Activated naive CD8-positive, alpha-beta T cell treated with anti-CD3 and anti-CD28 coated beads, Interleukin-2, amount 50 U/mL, for 24 hours (primary cell): ENCODE measurements around the gene ACTA1.
A peak's percentile ranks its signal among the peaks of the same experiment; 100 is the strongest.
"Not testable (repeated sequence)": the region's sequence is repeated elsewhere in the genome, so short reads cannot be mapped to it uniquely, and the experiment has no call there.

Experiments
- ATAC-seq: fragments of 150-1000 bp; cut with Tn5 transposase; one replicate; pipeline ENCODE4 v1.10.0; 2021
- DNase-seq: peaks from one replicate; pipeline ENCODE4 v3.0.0; 2021
- H3K27ac Mint-ChIP-seq: one replicate; pipeline ENCODE4 v1.8.0; 2021; ENCODE audit warnings: mild to moderate bottlenecking, mixed read lengths
- H3K27me3 Mint-ChIP-seq: one replicate; pipeline ENCODE4 v1.8.0; 2021; ENCODE audit warnings: mixed read lengths
- H3K36me3 Mint-ChIP-seq: one replicate; pipeline ENCODE4 v1.8.0; 2021; ENCODE audit warnings: low read depth, mixed read lengths
- H3K4me1 Mint-ChIP-seq: one replicate; pipeline ENCODE4 v1.8.0; 2021; ENCODE audit warnings: mixed read lengths
- H3K4me3 Mint-ChIP-seq: one replicate; pipeline ENCODE4 v1.8.0; 2021; ENCODE audit warnings: mild to moderate bottlenecking, moderate library complexity, mixed read lengths
- H3K9me3 Mint-ChIP-seq: one replicate; pipeline ENCODE4 v1.8.0; 2021; ENCODE audit warnings: mixed read lengths

The ACTA1 gene

DNA sequence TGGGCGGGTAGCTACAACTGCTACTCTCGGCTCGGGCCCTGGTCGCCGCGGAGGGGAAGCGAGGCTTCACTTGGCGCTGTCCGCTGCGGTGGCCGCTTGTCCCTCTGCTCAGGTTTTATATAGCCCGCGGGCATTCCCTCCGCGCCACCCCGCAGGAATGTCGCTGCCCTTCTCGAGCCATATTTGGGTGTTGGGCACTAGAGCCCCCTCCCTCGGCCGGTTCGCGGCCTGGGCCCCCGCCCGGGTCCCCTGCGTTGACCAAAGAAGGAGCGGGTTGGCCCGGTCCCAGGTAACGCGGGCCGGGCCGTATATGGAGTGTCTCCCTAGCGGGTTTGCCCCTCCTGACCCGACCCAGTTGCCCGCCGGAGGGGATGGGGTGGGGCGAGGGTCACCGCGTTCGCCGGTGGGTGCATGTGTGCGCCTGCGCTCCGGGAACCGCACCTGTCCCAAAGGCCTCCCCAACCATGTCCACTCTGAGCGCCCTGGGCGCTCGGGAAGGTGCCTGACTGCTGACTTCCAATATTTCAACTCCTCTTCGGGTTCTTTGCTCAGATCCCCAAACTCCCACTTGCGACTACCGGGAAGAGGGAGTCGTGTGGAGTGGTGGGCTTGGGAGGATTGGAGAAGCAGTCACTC is at the start of gene ACTA1:
ACTA1 (minus strand) TSS at position 90 of the 636 bp plus-strand sequence. CDS start 979 bp downstream, outside the sequence.
- Mint-ChIP-seq H3K27me3 (peaks cover 61% of the 10 kb centered on the region), H3K36me3 (peaks cover 13% of the 10 kb centered on the region), H3K4me3 (no peak within 1 kb of the TSS), H3K9me3 (no peaks in the 10 kb centered on the region), H3K27ac (no peak within 1 kb of the TSS), H3K4me1 (peaks cover 24% of the 10 kb centered on the region)
- ATAC-seq: no peak
- DNase-seq: no peak

DNA sequence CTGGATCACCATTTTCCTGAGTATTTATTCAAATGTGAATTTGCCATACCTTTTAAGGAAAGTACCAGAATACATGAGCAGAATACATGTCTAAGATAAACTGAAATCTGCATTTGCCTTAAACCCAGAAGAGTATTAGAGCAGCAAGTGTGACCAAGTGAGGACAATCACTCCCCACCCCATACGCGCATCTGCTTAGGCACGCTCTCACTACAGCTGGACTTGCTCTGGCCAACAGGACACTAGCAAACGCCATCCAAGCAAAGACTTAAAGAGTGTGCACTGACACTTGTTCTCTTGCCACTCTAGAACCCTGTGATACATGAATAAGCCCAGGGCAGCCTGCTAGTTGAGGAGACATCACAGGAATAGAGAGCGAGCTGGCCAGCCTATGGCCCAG is 48.6 kb upstream of the ACTA1 start:
- Mint-ChIP-seq H3K4me1 (peaks cover 19% of the 10 kb centered on the region), H3K4me3 (no peak overlapping the region), H3K27ac (no peak overlapping the region), H3K9me3 (no peaks in the 10 kb centered on the region), H3K27me3 (no peaks in the 10 kb centered on the region), H3K36me3 (peaks cover 55% of the 10 kb centered on the region)
- DNase-seq (no peak), ATAC-seq (no peak)

DNA sequence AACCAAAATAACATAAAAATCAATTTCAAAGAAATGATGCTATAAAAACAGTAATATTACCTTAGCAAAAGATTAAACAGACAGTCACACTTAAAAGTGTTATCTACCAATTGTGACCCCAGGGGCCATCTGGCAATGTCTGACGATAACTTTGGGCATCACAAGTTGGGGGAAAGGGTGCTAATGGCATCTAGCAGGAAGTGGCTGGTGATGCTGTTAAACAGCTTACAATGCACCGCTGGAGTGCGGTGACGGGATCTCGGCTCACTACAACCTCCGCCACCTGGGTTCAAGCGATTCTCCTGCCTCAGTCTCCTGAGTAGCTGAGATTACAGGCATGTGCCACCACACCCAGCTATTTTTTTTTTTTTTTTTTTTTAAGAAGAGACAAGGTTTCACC is 46.6 kb upstream of the ACTA1 start:
- Mint-ChIP-seq H3K9me3 (no peaks in the 10 kb centered on the region), H3K27me3 (no peaks in the 10 kb centered on the region), H3K27ac (no peak overlapping the region), H3K4me3 (no peak overlapping the region), H3K4me1 (peaks cover 19% of the 10 kb centered on the region), H3K36me3 (peaks cover 51% of the 10 kb centered on the region)
- ATAC-seq (no peak), DNase-seq (peak; percentile 2)

DNA sequence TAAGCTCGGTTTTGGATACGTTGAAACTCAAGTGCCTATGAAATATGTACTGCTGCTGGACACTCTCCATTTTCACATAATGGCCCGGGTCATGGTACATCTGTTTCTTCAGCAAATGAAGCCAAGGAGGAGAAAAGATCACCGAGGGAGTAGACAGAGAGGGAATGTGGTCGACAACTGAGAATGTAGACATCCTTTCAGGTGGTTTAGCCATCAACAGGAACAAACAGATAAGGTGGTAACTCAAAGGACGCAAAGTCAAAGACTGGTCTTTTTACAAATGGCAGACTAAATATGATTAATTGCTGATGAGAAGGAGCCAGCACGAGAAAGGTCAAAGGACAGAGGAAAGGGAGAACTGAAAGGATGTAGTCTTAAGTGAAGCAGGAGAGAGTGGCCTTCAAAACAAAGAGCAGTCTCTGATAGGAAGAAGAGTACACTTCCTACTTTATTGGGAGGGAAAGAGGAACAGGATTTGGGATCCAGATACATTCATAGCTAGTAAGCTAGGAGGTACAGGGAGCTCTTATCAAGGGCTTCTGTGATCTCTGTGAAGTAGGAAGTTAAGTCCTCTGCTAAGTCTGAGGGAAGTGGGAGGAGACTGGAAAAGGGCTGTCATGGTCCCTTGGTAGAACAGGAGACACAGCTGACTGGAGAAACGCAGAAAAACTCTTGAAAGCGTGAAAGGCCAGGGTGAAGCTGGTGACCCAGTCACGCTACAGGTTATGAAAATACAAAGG is 45.9 kb upstream of the ACTA1 start:
- peak overlapping the region; percentile 28 for H3K27ac Mint-ChIP-seq
- ATAC-seq (peak; percentile 46), DNase-seq (no peak)
- H3K4me3 Mint-ChIP-seq: no peak overlapping the region
- no peaks in the 10 kb centered on the region for H3K27me3 Mint-ChIP-seq
- peaks cover 48% of the 10 kb centered on the region for H3K36me3 Mint-ChIP-seq
- H3K9me3 Mint-ChIP-seq: no peaks in the 10 kb centered on the region
- peaks cover 19% of the 10 kb centered on the region for H3K4me1 Mint-ChIP-seq

DNA sequence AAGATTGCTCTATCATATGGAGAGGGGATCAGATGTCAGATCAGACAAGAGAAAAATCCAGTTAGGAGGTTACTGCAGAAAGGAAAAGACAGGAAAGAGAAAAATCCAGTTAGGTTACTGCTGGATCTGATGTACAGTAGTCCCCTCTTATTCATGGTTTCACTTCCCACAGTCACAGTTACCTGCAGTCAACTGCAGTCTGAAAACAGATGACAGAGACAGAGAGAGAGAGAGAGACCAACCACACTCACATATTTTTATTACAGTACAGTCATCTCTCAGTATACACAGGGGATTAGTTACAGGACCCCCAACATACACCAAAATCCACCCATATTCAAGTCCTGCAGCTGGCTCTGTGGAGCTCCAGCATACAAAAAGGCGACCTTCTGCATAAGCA is 45.0 kb upstream of the ACTA1 start:
- ATAC-seq: peak; percentile 52

DNA sequence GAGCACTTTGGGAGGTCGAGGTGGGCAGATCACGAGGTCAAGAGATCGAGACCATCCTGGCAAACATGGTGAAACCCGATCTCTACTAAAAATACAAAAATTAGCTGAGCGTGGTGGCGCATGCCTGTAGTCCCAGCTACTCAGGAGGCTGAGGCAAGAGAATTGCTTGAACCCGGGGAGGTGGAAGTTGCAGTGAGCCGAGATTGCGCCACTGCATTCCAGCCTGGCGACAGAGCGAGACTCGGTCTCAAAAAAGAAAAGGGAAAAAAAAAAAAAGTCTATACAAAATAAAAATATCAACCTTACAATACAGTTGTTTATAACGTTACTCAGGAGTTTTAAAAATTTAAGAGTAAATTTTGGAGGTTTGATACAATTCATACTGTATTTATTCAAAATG is 42.0 kb upstream of the ACTA1 start:
- not testable (repeated sequence) for H3K4me3 Mint-ChIP-seq, H3K27ac Mint-ChIP-seq, H3K27me3 Mint-ChIP-seq, DNase-seq, ATAC-seq, H3K9me3 Mint-ChIP-seq
- Mint-ChIP-seq H3K36me3 (peaks cover 39% of the 10 kb centered on the region), H3K4me1 (peaks cover 16% of the 10 kb centered on the region)

More for the DNA sequence above, 45.0 kb upstream of the ACTA1 start:
- peaks cover 19% of the 10 kb centered on the region for H3K4me1 Mint-ChIP-seq
- H3K27ac Mint-ChIP-seq: no peak overlapping the region
- H3K9me3 Mint-ChIP-seq: no peaks in the 10 kb centered on the region
- no peak overlapping the region for H3K4me3 Mint-ChIP-seq
- peaks cover 51% of the 10 kb centered on the region for H3K36me3 Mint-ChIP-seq
- H3K27me3 Mint-ChIP-seq: no peaks in the 10 kb centered on the region
- no peak for DNase-seq

DNA sequence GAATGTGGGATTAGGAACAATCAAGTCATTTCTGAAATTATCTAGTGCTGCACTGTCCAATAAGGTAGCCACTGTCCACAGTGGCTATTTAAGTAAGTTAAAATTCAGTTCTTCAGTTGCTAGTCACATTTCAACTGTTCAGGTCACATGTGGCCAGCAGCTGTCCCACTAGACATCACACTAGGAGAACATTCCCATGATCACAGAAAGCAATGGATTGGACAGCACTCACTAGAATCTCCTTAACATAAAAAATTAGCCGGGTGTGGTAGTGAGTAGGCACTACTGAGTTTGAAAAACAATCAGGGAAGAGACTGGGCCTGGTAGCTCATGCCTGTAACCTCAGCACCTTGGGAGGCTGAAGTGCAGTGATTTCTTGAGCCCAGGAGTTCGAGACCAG is 40.6 kb upstream of the ACTA1 start:
- H3K9me3 Mint-ChIP-seq: no peaks in the 10 kb centered on the region
- H3K4me3 Mint-ChIP-seq: no peak overlapping the region
- DNase-seq (no peak), ATAC-seq (no peak)
- H3K27me3 Mint-ChIP-seq: no peaks in the 10 kb centered on the region
- peaks cover 36% of the 10 kb centered on the region for H3K36me3 Mint-ChIP-seq
- no peak overlapping the region for H3K27ac Mint-ChIP-seq
- peaks cover 9% of the 10 kb centered on the region for H3K4me1 Mint-ChIP-seq

DNA sequence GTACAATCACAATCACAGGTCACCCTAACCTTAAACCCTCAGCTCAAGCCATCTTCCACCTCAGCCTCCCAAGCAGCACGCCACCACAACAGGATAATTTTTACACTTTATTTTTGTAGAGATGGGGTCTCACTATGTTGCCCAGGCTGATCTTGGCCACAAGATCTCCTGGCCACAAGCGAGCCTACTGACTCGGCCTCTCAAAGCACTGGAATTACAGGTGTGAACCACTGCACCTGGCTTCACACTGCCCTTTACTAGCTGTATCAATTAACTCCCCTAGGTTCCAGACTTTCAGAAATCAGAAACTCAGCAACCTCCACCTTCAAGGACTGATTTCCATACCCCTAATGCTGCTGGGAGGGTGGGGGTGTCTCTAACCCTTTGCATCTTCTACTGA is 37.3 kb upstream of the ACTA1 start:
- Mint-ChIP-seq H3K27me3 (no peaks in the 10 kb centered on the region), H3K36me3 (peaks cover 34% of the 10 kb centered on the region), H3K4me3 (no peak overlapping the region), H3K9me3 (no peaks in the 10 kb centered on the region), H3K27ac (no peak overlapping the region), H3K4me1 (no peaks in the 10 kb centered on the region)
- ATAC-seq (no peak), DNase-seq (no peak)

DNA sequence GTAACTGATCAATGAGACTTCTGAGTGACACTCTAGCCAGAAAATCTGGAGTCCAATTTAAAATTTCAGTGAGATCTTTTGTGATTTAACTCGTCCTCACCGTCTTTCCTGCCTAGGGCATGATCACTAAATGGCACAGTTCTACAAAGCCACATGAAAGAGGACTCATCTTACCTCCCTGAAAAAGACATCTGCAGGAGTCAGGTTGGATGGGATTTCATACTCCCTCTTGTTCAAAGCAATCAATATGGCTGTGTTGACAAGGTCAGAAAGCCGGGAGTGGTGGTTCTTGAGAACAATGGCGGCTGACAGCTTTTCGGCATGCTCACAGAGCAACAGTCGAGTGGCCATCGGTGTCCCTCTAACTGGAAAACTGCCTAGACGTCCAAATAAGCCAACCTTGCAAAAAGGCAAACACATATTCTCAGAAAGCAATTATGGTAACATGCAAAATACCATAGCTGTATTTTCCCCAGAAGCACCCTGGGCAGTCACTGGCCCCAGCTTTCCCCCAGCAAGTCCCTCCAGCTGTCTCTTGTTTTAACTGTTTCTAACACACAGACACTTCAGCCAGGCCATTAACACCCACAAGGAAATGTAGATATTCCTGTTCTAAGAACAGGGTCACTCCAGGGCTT is 36.6 kb upstream of the ACTA1 start:
- no peaks in the 10 kb centered on the region for H3K27me3 Mint-ChIP-seq
- H3K27ac Mint-ChIP-seq: no peak overlapping the region
- no peaks in the 10 kb centered on the region for H3K9me3 Mint-ChIP-seq
- no peak for DNase-seq
- peaks cover 39% of the 10 kb centered on the region for H3K36me3 Mint-ChIP-seq
- no peaks in the 10 kb centered on the region for H3K4me1 Mint-ChIP-seq
- no peak for ATAC-seq
- no peak overlapping the region for H3K4me3 Mint-ChIP-seq

DNA sequence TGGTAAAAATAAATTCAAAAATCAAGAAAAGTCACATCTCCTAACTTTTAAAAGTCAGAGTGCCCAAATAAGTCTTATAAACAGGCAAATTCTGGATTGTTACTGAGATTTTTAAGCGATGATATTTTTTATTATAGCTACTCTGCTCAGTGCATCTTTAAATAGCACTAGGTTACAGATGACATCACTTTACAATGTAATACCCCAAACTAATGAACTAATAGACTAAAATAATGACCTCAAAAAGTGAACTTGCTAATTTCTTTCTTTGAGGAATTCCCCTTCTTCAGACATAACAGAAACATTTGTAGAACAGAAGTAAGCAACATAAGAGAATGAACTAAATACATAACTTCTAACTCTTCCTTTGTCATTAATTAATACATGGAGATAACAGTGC is 33.0 kb upstream of the ACTA1 start:
- no peak for DNase-seq
- Mint-ChIP-seq H3K36me3 (peaks cover 48% of the 10 kb centered on the region), H3K4me1 (no peaks in the 10 kb centered on the region), H3K27me3 (no peaks in the 10 kb centered on the region), H3K4me3 (no peak overlapping the region), H3K27ac (no peak overlapping the region), H3K9me3 (no peaks in the 10 kb centered on the region)
- no peak for ATAC-seq

DNA sequence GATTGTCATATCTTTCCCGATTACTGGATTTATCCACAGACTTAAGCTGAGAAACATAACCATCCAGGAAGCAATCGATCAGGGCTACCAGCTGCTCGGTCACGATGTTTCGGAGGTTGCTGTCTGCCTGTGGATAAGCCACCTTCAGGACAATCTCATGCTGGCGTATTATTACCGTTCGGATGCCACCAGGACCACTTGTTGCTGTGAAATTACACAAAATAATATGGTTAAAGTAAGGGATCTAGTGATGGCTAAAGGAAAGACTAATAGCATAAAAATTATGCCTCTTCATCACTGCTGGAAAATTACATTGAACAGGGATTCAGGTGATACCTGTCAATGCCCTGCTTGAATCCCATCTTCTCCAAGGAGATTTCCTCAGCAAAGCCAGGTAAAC is 30.8 kb upstream of the ACTA1 start:
- Mint-ChIP-seq H3K4me3 (no peak overlapping the region), H3K9me3 (no peaks in the 10 kb centered on the region), H3K36me3 (peaks cover 56% of the 10 kb centered on the region), H3K27me3 (no peaks in the 10 kb centered on the region), H3K27ac (no peak overlapping the region), H3K4me1 (no peaks in the 10 kb centered on the region)
- DNase-seq (no peak), ATAC-seq (no peak)

DNA sequence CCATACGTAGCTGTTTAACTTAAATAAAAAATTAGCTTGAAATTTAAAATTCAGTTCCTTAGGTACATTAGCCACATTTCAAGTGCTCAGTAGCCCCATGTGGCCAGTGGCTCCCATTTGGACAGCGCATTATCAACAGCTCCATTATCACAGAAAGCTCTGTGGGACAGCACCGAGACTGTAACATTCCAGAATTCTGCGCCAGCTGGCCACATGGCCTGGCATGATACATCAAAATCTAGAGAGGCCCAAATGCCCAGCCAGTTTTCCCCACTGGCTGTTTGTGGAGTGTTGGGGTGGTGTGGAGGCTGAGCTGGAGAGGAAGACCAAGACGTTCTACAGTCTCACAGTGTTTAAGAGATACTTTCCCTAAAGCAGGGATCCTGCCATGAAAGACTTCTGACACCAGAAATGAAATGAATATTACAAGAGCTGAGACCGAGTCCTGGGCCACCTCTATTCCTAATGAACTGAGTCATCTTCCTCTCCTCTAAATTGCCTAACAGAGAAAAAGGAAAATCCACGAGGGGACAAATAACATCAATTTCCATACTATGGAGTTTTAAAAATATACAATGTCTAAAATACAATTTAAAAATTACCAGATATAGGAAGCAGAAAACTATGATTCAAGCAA is 27.3 kb upstream of the ACTA1 start:
- Mint-ChIP-seq H3K36me3 (peaks cover 58% of the 10 kb centered on the region), H3K27ac (no peak overlapping the region), H3K27me3 (no peaks in the 10 kb centered on the region), H3K9me3 (no peaks in the 10 kb centered on the region), H3K4me3 (no peak overlapping the region), H3K4me1 (no peaks in the 10 kb centered on the region)
- DNase-seq (no peak), ATAC-seq (no peak)

DNA sequence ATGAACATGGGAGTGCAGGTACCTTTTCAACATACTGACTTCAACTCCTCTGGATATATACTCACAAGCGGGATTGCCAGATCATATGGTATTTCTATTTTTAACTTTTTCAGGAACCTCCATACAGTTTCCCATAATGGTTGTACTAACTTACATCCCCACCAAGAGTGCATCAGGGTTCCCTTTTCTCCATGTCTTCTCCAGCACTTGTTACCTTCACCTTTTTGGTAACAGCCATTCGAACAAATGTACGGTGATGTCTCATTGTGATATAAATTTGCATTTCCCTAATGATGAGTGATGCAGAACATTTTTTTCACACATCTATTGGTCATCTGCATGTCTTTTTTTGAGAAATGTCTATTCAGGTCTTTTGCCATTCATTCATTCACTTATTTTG is 25.9 kb upstream of the ACTA1 start:
- Mint-ChIP-seq H3K36me3 (peaks cover 51% of the 10 kb centered on the region), H3K4me3 (no peak overlapping the region), H3K9me3 (no peaks in the 10 kb centered on the region), H3K27ac (no peak overlapping the region), H3K27me3 (no peaks in the 10 kb centered on the region), H3K4me1 (no peaks in the 10 kb centered on the region)
- ATAC-seq (no peak), DNase-seq (no peak)

DNA sequence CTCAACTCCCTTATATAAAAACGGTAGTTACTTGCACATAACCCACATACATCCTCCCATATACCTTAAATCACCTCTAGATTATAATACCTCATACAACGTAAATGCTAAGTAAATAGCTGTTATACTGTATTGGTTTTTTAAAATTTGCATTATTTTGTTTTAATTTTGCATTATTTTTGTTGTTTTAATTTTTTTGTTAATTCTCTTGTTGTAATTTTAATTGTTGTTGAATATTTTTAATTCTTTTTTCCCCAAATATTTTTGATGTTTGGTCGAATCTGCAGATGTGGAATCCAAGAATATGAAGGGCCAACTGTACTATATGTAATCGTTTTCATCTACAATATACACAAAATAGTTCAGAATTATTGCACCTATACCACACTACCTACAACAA is 23.5 kb upstream of the ACTA1 start:
- ATAC-seq: no peak
- DNase-seq: no peak
- Mint-ChIP-seq H3K9me3 (no peaks in the 10 kb centered on the region), H3K27ac (no peak overlapping the region), H3K4me3 (no peak overlapping the region), H3K27me3 (no peaks in the 10 kb centered on the region), H3K4me1 (no peaks in the 10 kb centered on the region), H3K36me3 (peaks cover 44% of the 10 kb centered on the region)

DNA sequence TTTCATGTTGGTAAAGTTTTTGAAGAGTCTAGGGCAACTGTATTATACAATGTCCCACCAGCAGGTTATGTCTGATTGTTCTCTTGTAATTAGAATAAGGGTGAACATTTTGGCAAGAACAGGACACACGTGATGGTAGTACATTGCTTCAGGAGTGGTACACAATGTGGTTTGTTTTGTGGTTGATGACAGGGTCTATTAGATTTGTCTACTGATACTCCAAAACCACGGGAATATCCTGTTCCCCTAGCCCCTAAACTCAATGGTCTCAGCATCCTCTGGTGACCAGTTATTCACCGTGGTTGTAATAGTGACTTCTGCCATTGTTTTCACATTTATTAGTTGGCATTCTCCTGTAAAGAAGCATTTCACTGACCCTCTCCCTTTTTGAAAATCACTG is 22.1 kb upstream of the ACTA1 start:
- Mint-ChIP-seq H3K27me3 (no peaks in the 10 kb centered on the region), H3K4me3 (no peak overlapping the region), H3K9me3 (no peaks in the 10 kb centered on the region), H3K4me1 (no peaks in the 10 kb centered on the region), H3K27ac (no peak overlapping the region), H3K36me3 (peaks cover 44% of the 10 kb centered on the region)
- DNase-seq: no peak
- no peak for ATAC-seq
